Panc1 (cell line): Measurements from ENCODE around the gene LIPC. TPM values are rescaled to one million over a fixed set of nuclear protein-coding genes. Genes with fewer than 3 reads are reported as not detected.

Experiments used
- ATAC-seq: fragments of 200-7000 bp; cut with Tn5 transposase; 2 replicates; pipeline ENCODE4 v1.9.1; 2020; ENCODE audit warnings: mild to moderate bottlenecking, moderate library complexity
- BruUV-seq: library from RNA; stranded (reverse); fragments of 400-500 nt; replicated peaks from 2 replicates; lab custom pipeline; 2021; lab: Mats Ljungman, UMichigan
- CTCF ChIA-PET: fragments of 300-600 bp; sonication (Branson Sonifier 250); formaldehyde crosslinking; loops from one replicate; lab custom pipeline; 2022; ENCODE audit warnings: antibody characterized with exemption; lab: Charles Lee
- POLR2A ChIA-PET: fragments of 300-600 bp; sonication (Branson Sonifier 250); formaldehyde crosslinking; loops from one replicate; lab custom pipeline; 2022; ENCODE audit warnings: antibody characterized with exemption; lab: Charles Lee
- DNase-seq: peaks from one replicate; pipeline ENCODE4 v3.0.0-alpha.2; 2010; ENCODE audit warnings: low read depth, low spot score
- H3K27ac ChIP-seq: 2 replicates; pipeline ENCODE4 v1.5.1; 2011; ENCODE audit warnings: mild to moderate bottlenecking, low read length, inconsistent platforms
- H3K27me3 ChIP-seq: fragments of 200-500 bp; sonication (Bioruptor generic); 2 replicates; pipeline ENCODE4 v1.6.0; 2014; ENCODE audit warnings: low read length, inconsistent platforms; ENCODE audit not compliant: control insufficient read depth, insufficient read depth
- H3K36me3 ChIP-seq: fragments of 200-500 bp; sonication (Bioruptor generic); 2 replicates; pipeline ENCODE4 v1.5.1; 2014; ENCODE audit warnings: inconsistent platforms, mild to moderate bottlenecking, low read length, moderate library complexity; ENCODE audit not compliant: control insufficient read depth, insufficient read depth
- H3K4me1 ChIP-seq: 2 replicates; pipeline ENCODE4 v1.5.1; 2011; ENCODE audit warnings: inconsistent platforms, mild to moderate bottlenecking, low read length, moderate library complexity; ENCODE audit not compliant: control insufficient read depth, insufficient read depth
- H3K4me3 ChIP-seq, 2 experiments: 2 replicates each; pipeline ENCODE4 v1.5.1; 2011 to 2012; ENCODE audit warnings: low read depth in 2 of 2, low read length in 2 of 2, mild to moderate bottlenecking in 2 of 2, inconsistent platforms in 1 of 2, moderate library complexity in 1 of 2
- H3K9me3 ChIP-seq: fragments of 200-500 bp; sonication (Bioruptor generic); 2 replicates; pipeline ENCODE4 v1.5.1; 2014; ENCODE audit warnings: low read depth, mild to moderate bottlenecking, inconsistent platforms, low read length, moderate library complexity; ENCODE audit not compliant: control insufficient read depth, insufficient read depth
- POLR2AphosphoS5 ChIP-seq: IDR thresholded peaks from 2 replicates; pipeline ENCODE4 v1.6.1; 2012; ENCODE audit warnings: mild to moderate bottlenecking, low read depth, low read length, moderate library complexity
- SIN3A ChIP-seq: IDR thresholded peaks from 2 replicates; pipeline ENCODE4 v1.6.1; 2012; ENCODE audit warnings: low read depth, mild to moderate bottlenecking, low read length, moderate library complexity, borderline replicate concordance; ENCODE audit not compliant: insufficient read depth
- TCF7L2 ChIP-seq: IDR thresholded peaks from 2 replicates; pipeline ENCODE4 v1.6.1; 2011; ENCODE audit warnings: mild to moderate bottlenecking, low read depth, low read length, inconsistent platforms
- in situ Hi-C: cut with HindIII; loops from 2 replicates; pipeline ENCODE4 v1.10.0; 2016; ENCODE audit warnings: low sequenced_read_pairs, low pct_unique_long_range_greater_than_20kb
- intact Hi-C: fragments of 100-400 bp; cut with micrococcal nuclease; formaldehyde crosslinking; loops from one replicate; pipeline ENCODE4 v1.10.0; 2022; ENCODE audit not compliant: unreplicated experiment
- total RNA-seq: library from RNA; stranded (reverse); gene quantifications from one replicate; pipeline ENCODE4 v1.2.1, GENCODE V29; 2021; ENCODE audit not compliant: unreplicated experiment
- TF ChIP-seq, protein P1 (sequence below), 2 experiments: IDR thresholded peaks; 2 replicates each; pipeline ENCODE4 v1.6.1; 2011 to 2012; ENCODE audit warnings: low read depth in 2 of 2, control low read depth in 1 of 2, low read length in 1 of 2, mild to moderate bottlenecking in 1 of 2, moderate library complexity in 1 of 2; ENCODE audit not compliant: insufficient read depth in 1 of 2
- TF ChIP-seq, protein P2 (sequence below): fragments of 450-650 bp; IDR thresholded peaks from 2 replicates; pipeline ENCODE4 v1.5.1; 2017; ENCODE audit warnings: mild to moderate bottlenecking

The LIPC gene
- total RNA-seq, 1 experiment from 2014 or later = not detected

DNA sequence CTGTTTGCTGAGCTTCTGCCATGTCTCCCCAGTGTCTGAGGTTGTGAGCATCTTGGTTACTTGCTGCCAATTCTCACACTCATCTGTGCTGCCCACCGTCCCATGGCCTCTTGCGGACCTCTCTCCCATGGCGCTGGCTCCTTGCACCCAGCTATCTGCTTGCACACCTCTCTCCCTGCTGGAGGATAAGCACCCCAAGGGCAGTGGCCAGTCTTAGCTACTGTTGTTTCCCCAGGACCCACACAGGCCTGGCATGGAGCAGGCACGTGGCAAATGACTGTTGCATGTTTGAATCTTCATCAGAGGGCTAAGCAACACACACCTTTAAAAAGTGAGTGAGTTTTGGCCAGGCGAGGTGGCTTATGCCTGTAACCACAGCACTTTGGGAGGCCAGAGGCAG is 14.7 kb downstream of the LIPC start:
- in situ Hi-C loops = no loop called here
- Histone ChIP-seq H3K9me3 (no peaks in the 10 kb centered on the region), H3K27me3 (no peaks in the 10 kb centered on the region), H3K27ac (no peak overlapping the region), H3K4me1 (peaks cover 7% of the 10 kb centered on the region), H3K36me3 (no peaks in the 10 kb centered on the region), H3K4me3 (no peak overlapping the region)
- ATAC-seq (no peak), DNase-seq (no peak)
- TF ChIP-seq SIN3A = no peak
- TF ChIP-seq POLR2AphosphoS5 = no peak
- TF ChIP-seq TCF7L2 = no peak
- TF ChIP-seq, protein P1, sequence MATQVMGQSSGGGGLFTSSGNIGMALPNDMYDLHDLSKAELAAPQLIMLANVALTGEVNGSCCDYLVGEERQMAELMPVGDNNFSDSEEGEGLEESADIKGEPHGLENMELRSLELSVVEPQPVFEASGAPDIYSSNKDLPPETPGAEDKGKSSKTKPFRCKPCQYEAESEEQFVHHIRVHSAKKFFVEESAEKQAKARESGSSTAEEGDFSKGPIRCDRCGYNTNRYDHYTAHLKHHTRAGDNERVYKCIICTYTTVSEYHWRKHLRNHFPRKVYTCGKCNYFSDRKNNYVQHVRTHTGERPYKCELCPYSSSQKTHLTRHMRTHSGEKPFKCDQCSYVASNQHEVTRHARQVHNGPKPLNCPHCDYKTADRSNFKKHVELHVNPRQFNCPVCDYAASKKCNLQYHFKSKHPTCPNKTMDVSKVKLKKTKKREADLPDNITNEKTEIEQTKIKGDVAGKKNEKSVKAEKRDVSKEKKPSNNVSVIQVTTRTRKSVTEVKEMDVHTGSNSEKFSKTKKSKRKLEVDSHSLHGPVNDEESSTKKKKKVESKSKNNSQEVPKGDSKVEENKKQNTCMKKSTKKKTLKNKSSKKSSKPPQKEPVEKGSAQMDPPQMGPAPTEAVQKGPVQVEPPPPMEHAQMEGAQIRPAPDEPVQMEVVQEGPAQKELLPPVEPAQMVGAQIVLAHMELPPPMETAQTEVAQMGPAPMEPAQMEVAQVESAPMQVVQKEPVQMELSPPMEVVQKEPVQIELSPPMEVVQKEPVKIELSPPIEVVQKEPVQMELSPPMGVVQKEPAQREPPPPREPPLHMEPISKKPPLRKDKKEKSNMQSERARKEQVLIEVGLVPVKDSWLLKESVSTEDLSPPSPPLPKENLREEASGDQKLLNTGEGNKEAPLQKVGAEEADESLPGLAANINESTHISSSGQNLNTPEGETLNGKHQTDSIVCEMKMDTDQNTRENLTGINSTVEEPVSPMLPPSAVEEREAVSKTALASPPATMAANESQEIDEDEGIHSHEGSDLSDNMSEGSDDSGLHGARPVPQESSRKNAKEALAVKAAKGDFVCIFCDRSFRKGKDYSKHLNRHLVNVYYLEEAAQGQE (IDR thresholded peaks at IDR 0.05; ENCODE audit: insufficient read depth in 1 of 2, low read depth in 2 of 2, low read length in 1 of 2) = no peak
- TF ChIP-seq, protein P2, sequence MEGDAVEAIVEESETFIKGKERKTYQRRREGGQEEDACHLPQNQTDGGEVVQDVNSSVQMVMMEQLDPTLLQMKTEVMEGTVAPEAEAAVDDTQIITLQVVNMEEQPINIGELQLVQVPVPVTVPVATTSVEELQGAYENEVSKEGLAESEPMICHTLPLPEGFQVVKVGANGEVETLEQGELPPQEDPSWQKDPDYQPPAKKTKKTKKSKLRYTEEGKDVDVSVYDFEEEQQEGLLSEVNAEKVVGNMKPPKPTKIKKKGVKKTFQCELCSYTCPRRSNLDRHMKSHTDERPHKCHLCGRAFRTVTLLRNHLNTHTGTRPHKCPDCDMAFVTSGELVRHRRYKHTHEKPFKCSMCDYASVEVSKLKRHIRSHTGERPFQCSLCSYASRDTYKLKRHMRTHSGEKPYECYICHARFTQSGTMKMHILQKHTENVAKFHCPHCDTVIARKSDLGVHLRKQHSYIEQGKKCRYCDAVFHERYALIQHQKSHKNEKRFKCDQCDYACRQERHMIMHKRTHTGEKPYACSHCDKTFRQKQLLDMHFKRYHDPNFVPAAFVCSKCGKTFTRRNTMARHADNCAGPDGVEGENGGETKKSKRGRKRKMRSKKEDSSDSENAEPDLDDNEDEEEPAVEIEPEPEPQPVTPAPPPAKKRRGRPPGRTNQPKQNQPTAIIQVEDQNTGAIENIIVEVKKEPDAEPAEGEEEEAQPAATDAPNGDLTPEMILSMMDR = no peak
- ChIA-PET POLR2A (interaction anchor here (0.6 kb wide), 2 partner anchors 51 to 133 kb away, joined by 4 to 6 read pairs; no protein-coding TSS in a partner anchor), CTCF (no interaction called here)
- intact Hi-C loops = no loop called here
- no TSS peak for BruUV-seq

DNA sequence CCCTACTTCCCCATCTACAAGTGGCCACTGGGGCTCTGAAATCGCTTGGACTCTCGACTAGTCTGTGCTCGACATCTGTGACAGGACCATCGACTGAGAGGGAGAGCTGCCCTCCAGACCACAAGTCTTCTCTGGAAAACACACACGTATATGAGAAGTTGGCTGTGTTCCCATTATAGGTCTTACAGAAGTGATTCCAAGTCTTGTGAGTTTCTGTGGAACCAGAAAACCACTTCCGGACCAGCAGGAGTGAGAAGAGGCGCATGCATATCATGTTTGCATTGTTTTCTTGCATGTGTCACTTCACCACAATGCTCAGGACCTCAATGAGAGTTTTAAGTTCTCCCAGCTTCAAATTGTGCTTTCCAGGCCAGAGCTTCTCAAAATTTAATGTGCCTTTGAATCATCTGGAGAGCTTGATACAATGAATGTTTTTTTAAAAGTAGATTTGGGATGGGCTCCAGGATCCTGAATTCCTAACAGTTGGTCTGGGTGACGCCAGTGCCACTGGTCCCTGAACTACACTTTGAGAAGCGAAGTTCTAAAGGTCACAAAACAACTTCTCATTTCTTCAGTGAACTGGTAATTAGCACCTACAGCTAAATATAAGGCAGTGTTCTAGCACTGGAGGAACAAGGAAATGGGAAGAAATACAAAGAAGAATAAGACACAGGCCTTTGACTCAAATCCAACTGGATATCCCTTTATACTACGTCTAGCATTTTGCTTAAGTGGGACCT is 15.7 kb downstream of the LIPC start:
- Histone ChIP-seq H3K27me3 (no peaks in the 10 kb centered on the region), H3K36me3 (no peaks in the 10 kb centered on the region), H3K27ac (no peak overlapping the region), H3K4me1 (no peaks in the 10 kb centered on the region; the same call in 1 of the 2 replicates), H3K4me3 (no peak overlapping the region), H3K9me3 (no peaks in the 10 kb centered on the region)
- ATAC-seq = no peak
- BruUV-seq = no TSS peak
- no peak for DNase-seq
- CTCF ChIA-PET = no interaction called here
- in situ Hi-C loops (no loop called here), intact Hi-C loops (no loop called here)
- TF ChIP-seq, protein P1 (IDR thresholded peaks at IDR 0.05; ENCODE audit: insufficient read depth in 1 of 2, low read depth in 2 of 2, low read length in 1 of 2) = no peak
- POLR2A ChIA-PET = no interaction called here
